SK-N-SH (cell line): ENCODE results near the gene TGM3. TPM values are rescaled to one million over a fixed set of nuclear protein-coding genes. Genes with fewer than 3 reads are reported as not detected.

Experiments
- CTCF ChIA-PET: fragments of 300-600, 350-600 bp; formaldehyde crosslinking; extraction: SDS; loops from one replicate; lab custom pipeline; 2021; lab: Yijun Ruan, JAX
- POLR2A ChIA-PET: fragments of 350-600 bp; sonication (Branson Sonifier 250); formaldehyde crosslinking; extraction: SDS; loops from one replicate; lab custom pipeline; 2020; ENCODE audit warnings: antibody characterized with exemption, inconsistent platforms; lab: Yijun Ruan, JAX
- DNase-seq: peaks from one replicate; pipeline ENCODE4 v3.0.0; 2012
- H2AFZ ChIP-seq: fragments of 200-600 bp; sonication (generic); 2 replicates; pipeline ENCODE4 v1.8.1; 2016; ENCODE audit warnings: antibody characterized with exemption, mild to moderate bottlenecking, low read depth
- H3F3A ChIP-seq: fragments of 200-600 bp; sonication (generic); replicated peaks from 2 replicates; pipeline ENCODE3; 2016; ENCODE audit warnings: antibody characterized with exemption, mild to moderate bottlenecking; ENCODE audit not compliant: insufficient read depth
- H3K27ac ChIP-seq, 2 experiments: fragments of 200-500 bp in 1 of 2; fragments of 200-600 bp in 1 of 2; sonication (Bioruptor generic) in 1 of 2; sonication (generic), shearing (Covaris generic) in 1 of 2; 2 replicates each; pipeline versions ENCODE4 v1.5.1 to v1.6.1; 2014 to 2016; ENCODE audit warnings: low read depth in 2 of 2, inconsistent platforms in 1 of 2, low read length in 1 of 2, mild to moderate bottlenecking in 1 of 2, mixed read lengths in 1 of 2
- H3K27me3 ChIP-seq: fragments of 200-600 bp; sonication (generic), shearing (Covaris generic); 2 replicates; pipeline ENCODE4 v1.6.1; 2016; ENCODE audit warnings: mixed run types; ENCODE audit not compliant: insufficient read depth
- H3K36me3 ChIP-seq, 2 experiments: fragments of 200-500 bp in 1 of 2; fragments of 200-600 bp in 1 of 2; sonication (Bioruptor generic) in 1 of 2; sonication (generic) in 1 of 2; replicated peaks in 1 of 2; 2 replicates each; pipeline versions ENCODE3 to v1.5.1; 2014 to 2016; ENCODE audit warnings: low read length in 1 of 2, mild to moderate bottlenecking in 1 of 2; ENCODE audit not compliant: insufficient read depth in 2 of 2, control insufficient read depth in 1 of 2
- H3K4me1 ChIP-seq, 2 experiments: fragments of 200-500 bp in 1 of 2; fragments of 200-600 bp in 1 of 2; sonication (Bioruptor generic) in 1 of 2; sonication (generic), shearing (Covaris generic) in 1 of 2; 2 replicates each; pipeline versions ENCODE4 v1.5.1 to v1.6.1; 2014 to 2016; ENCODE audit warnings: low read depth in 1 of 2, low read length in 1 of 2, mixed run types in 1 of 2; ENCODE audit not compliant: insufficient read depth in 2 of 2, control insufficient read depth in 1 of 2
- H3K4me2 ChIP-seq: fragments of 200-600 bp; sonication (generic), shearing (Covaris generic); 2 replicates; pipeline ENCODE4 v1.6.1; 2017; ENCODE audit warnings: mixed run types
- H3K4me3 ChIP-seq, 2 experiments: fragments of 200-500 bp in 1 of 2; fragments of 200-600 bp in 1 of 2; sonication (Bioruptor generic) in 1 of 2; sonication (generic), shearing (Covaris generic) in 1 of 2; 2 replicates each; pipeline versions ENCODE4 v1.5.1 to v1.8.1; 2014 to 2016; ENCODE audit warnings: low read depth in 2 of 2, inconsistent platforms in 1 of 2, low read length in 1 of 2, mild to moderate bottlenecking in 1 of 2, mixed read lengths in 1 of 2, moderate library complexity in 1 of 2
- H3K79me2 ChIP-seq: fragments of 200-600 bp; sonication (generic); 2 replicates; pipeline ENCODE4 v1.8.1; 2017; ENCODE audit warnings: mild to moderate bottlenecking; ENCODE audit not compliant: insufficient read depth
- H3K9ac ChIP-seq: fragments of 200-600 bp; sonication (generic); 2 replicates; pipeline ENCODE4 v1.6.1; 2017; ENCODE audit warnings: mixed run types
- H3K9me2 ChIP-seq: fragments of 200-600 bp; sonication (generic); 2 replicates; pipeline ENCODE4 v1.6.1; 2017; ENCODE audit warnings: mixed run types
- H3K9me3 ChIP-seq: fragments of 200-600 bp; sonication (generic); 2 replicates; pipeline ENCODE4 v1.6.1; 2017; ENCODE audit warnings: mixed run types, mild to moderate bottlenecking, moderate library complexity
- H4K20me1 ChIP-seq: fragments of 200-600 bp; sonication (generic); 2 replicates; pipeline ENCODE4 v1.6.1; 2017; ENCODE audit warnings: mild to moderate bottlenecking, mixed run types; ENCODE audit not compliant: insufficient read depth
- EP300 ChIP-seq, 2 experiments: IDR thresholded peaks; 2 replicates each; pipeline versions ENCODE4 v1.4.0 to v1.6.1; 2012; ENCODE audit warnings: borderline replicate concordance in 1 of 2, low read depth in 1 of 2, low read length in 1 of 2
- EZH2phosphoT487 ChIP-seq: fragments of 200-600 bp; sonication (generic); IDR thresholded peaks from 2 replicates; pipeline ENCODE4 v1.6.1; 2017; ENCODE audit warnings: low read depth, mixed run types, mild to moderate bottlenecking, antibody characterized with exemption, moderate library complexity, borderline replicate concordance
- FOSL2 ChIP-seq: IDR thresholded peaks from 2 replicates; pipeline ENCODE4 v1.4.0; 2012; ENCODE audit warnings: low read depth, mild to moderate bottlenecking, moderate library complexity, borderline replicate concordance
- FOXM1 ChIP-seq: IDR thresholded peaks from 2 replicates; pipeline ENCODE4 v1.4.0; 2012; ENCODE audit warnings: low read depth, mild to moderate bottlenecking
- GABPA ChIP-seq: IDR thresholded peaks from 2 replicates; pipeline ENCODE4 v1.4.0; 2012; ENCODE audit warnings: low read depth, mild to moderate bottlenecking
- IRF3 ChIP-seq: fragments of 150-350 bp; IDR thresholded peaks from 2 replicates; pipeline ENCODE4 v1.6.1; 2016; ENCODE audit warnings: mild to moderate bottlenecking, low read depth, low read length
- JUND ChIP-seq: IDR thresholded peaks from 2 replicates; pipeline ENCODE4 v1.4.0; 2012
- MAX ChIP-seq: IDR thresholded peaks from 2 replicates; pipeline ENCODE4 v1.4.0; 2012; ENCODE audit warnings: low read depth
- MEF2A ChIP-seq: IDR thresholded peaks from 2 replicates; pipeline ENCODE4 v1.4.0; 2012; ENCODE audit warnings: low read depth, borderline replicate concordance
- MXI1 ChIP-seq: IDR thresholded peaks from 2 replicates; pipeline ENCODE4 v1.6.1; 2012; ENCODE audit warnings: mild to moderate bottlenecking, low read depth, low read length, improper control_type of control experiment
- NRF1 ChIP-seq: IDR thresholded peaks from 2 replicates; pipeline ENCODE4 v1.6.1; 2012; ENCODE audit warnings: low read depth, mild to moderate bottlenecking, low read length
- PBX3 ChIP-seq: IDR thresholded peaks from 2 replicates; pipeline ENCODE4; 2012
- POLR2AphosphoS5 ChIP-seq: IDR thresholded peaks from 2 replicates; pipeline ENCODE4 v1.6.1; 2012; ENCODE audit warnings: low read depth, low read length
- RAD21 ChIP-seq: IDR thresholded peaks from 2 replicates; pipeline ENCODE4 v1.6.1; 2012; ENCODE audit warnings: mild to moderate bottlenecking, low read length
- REST ChIP-seq: IDR thresholded peaks from 2 replicates; pipeline ENCODE4 v1.6.1; 2012; ENCODE audit warnings: mild to moderate bottlenecking, low read depth, low read length, moderate library complexity
- TAF1 ChIP-seq: IDR thresholded peaks from 2 replicates; pipeline ENCODE4 v1.6.1; 2012; ENCODE audit warnings: low read depth, mild to moderate bottlenecking, low read length, moderate library complexity, borderline replicate concordance
- TCF12 ChIP-seq: IDR thresholded peaks from 2 replicates; pipeline ENCODE4 v1.4.0; 2012
- USF1 ChIP-seq: IDR thresholded peaks from 2 replicates; pipeline ENCODE4 v1.4.0; 2012; ENCODE audit warnings: low read depth, borderline replicate concordance
- YY1 ChIP-seq: IDR thresholded peaks from 2 replicates; pipeline ENCODE4 v1.4.0; 2012; ENCODE audit warnings: low read depth, mild to moderate bottlenecking
- ZBTB33 ChIP-seq: IDR thresholded peaks from 2 replicates; pipeline ENCODE4 v1.4.0; 2012; ENCODE audit warnings: low read depth, borderline replicate concordance
- WGBS: methylation state at CpG from one replicate; pipeline ENCODE4 v1.1.6; 2017; ENCODE audit warnings: low lambda C conversion rate; 5-methylcytosine and 5-hydroxymethylcytosine counted together
- polyA plus RNA-seq, 3 experiments: library from polyadenylated mRNA; depleted of rRNA; stranded (reverse); fragments of >200 nt; gene quantifications; 2 replicates each; pipeline ENCODE4 v1.2.3, GENCODE V29; 2012

Gene TGM3
- polyA plus RNA-seq, 1 of the 3 experiments (the other 2 are of a cell fraction) = not detected

- Histone ChIP-seq H3K36me3 (no peaks in the 10 kb centered on the region), H3F3A (no peaks in the 10 kb centered on the region), H3K4me1 (no peaks in the 10 kb centered on the region), H3K9me2 (no peaks in the 10 kb centered on the region), H3K4me2 (no peak overlapping the region), H2AFZ (no peak overlapping the region), H3K4me3 (no peak overlapping the region), H3K27me3 (no peaks in the 10 kb centered on the region; the same call in 1 of the 2 replicates), H3K27ac (no peak overlapping the region), H4K20me1 (no peaks in the 10 kb centered on the region), H3K9ac (no peak overlapping the region), H3K9me3 (no peaks in the 10 kb centered on the region), H3K79me2 (no peaks in the 10 kb centered on the region)
- ChIA-PET CTCF (no interaction called here), POLR2A (no interaction called here)
- DNase-seq = no peak
- no peak for TF ChIP-seq GABPA
- no peak for TF ChIP-seq USF1
- no peak for TF ChIP-seq ZBTB33
- no peak for TF ChIP-seq EZH2phosphoT487
- no peak for TF ChIP-seq NRF1
- TF ChIP-seq FOSL2 = no peak
- no peak for TF ChIP-seq TAF1
- no peak for TF ChIP-seq RAD21
- TF ChIP-seq MXI1 = no peak
- TF ChIP-seq JUND = no peak
- no peak for TF ChIP-seq EP300 (IDR thresholded peaks at IDR 0.05; ENCODE audit: borderline replicate concordance in 1 of 2, low read depth in 1 of 2, low read length in 1 of 2)
- 65% methylated on average over 4 of the region's 6 CpGs for WGBS
Measured at GRCh38 chr20:2280082-2280481, 15.7 kb upstream of the TGM3 start.

GRCh38 chr20:2281563-2281962 is 14.2 kb upstream of the TGM3 start:
- no peak overlapping the region for H3K4me2 ChIP-seq
- H2AFZ ChIP-seq = no peak overlapping the region
- H3K27ac ChIP-seq = no peak overlapping the region
- H3K27me3 ChIP-seq = no peaks in the 10 kb centered on the region
- no peaks in the 10 kb centered on the region for H3K9me2 ChIP-seq
- H3K4me3 ChIP-seq = no peak overlapping the region
- H3K36me3 ChIP-seq = no peaks in the 10 kb centered on the region
- H3F3A ChIP-seq = no peaks in the 10 kb centered on the region
- H3K9ac ChIP-seq = no peak overlapping the region
- 25% methylated on average over 3 of the region's 3 CpGs for WGBS
- ChIA-PET CTCF (no interaction called here), POLR2A (no interaction called here)
- H4K20me1 ChIP-seq = no peaks in the 10 kb centered on the region
- H3K79me2 ChIP-seq = no peaks in the 10 kb centered on the region
- H3K9me3 ChIP-seq = no peaks in the 10 kb centered on the region
- no peak for DNase-seq
- no peaks in the 10 kb centered on the region for H3K4me1 ChIP-seq
- TF ChIP-seq MEF2A (no peak), REST (no peak), GABPA (no peak), YY1 (no peak), POLR2AphosphoS5 (no peak), FOXM1 (no peak), PBX3 (no peak), MAX (no peak), TCF12 (no peak), EP300 (IDR thresholded peaks at IDR 0.05; ENCODE audit: borderline replicate concordance in 1 of 2, low read depth in 1 of 2, low read length in 1 of 2) (no peak), IRF3 (no peak), RAD21 (no peak), FOSL2 (no peak)
